Right renal cortex interstitium (tissue), 3 donors: ENCODE measurements around the gene PARP11. TPM values are rescaled to one million over a fixed set of nuclear protein-coding genes. Genes with fewer than 3 reads are reported as not detected.

Experiments used
- DNase-seq, 3 donors: peaks; one replicate each; pipeline ENCODE4 v3.0.0-alpha.2; 2013; ENCODE audit warnings: low read depth in 3 of 3, low spot score in 2 of 3
- polyA plus RNA-seq, 3 donors: library from polyadenylated mRNA; unstranded; fragments of 120-200 nt; gene quantifications; one replicate each; pipeline ENCODE4 v1.2.1, GENCODE V29; 2013; ENCODE audit not compliant: insufficient read length in 3 of 3

The PARP11 gene
- polyA plus RNA-seq, 3 donors = 16.2 to 16.6 (median 16.5) TPM

GRCh38 chr12:3828888-3829287, 44.3 kb downstream of the PARP11 start:
- DNase-seq = no peak

DNA sequence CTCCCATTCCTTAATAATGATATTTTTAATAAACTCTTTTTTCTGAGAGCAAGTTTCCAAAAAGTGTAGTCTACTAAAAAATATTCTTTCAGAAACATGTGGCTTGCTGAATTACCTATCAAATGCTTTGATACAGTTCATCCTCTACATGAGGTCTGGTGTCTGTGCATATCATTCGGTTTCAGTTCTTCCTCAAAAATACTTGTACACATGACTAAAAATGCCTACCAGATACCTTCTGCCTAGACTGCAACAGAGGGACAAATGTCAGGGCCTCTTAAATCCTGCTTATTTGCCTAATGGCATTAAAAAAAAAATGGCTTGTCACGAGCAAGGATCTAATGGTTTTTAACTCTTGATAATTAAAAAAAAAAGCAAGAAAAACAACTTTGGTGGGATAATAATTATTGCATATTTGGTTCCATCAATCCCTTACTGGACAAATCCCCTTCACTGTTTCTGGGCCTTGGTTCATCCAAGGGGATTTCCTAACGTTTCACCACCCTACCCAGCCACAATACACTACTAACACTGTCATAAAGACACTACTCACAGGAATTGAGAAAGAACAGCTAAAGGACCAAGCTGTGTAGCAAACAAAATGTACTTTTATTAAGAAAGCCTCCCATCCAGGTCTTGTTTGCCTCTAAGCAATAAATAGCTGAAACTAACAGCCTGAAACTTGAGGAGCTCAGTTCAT, 45.7 kb downstream of the PARP11 start:
- DNase-seq = no peak

GRCh38 chr12:3821441-3821840, 51.8 kb downstream of the PARP11 start:
- DNase-seq = no peak

- no peak for DNase-seq
These were observed 53.1 kb downstream of the PARP11 start for GRCh38 chr12:3820122-3820521.

DNA sequence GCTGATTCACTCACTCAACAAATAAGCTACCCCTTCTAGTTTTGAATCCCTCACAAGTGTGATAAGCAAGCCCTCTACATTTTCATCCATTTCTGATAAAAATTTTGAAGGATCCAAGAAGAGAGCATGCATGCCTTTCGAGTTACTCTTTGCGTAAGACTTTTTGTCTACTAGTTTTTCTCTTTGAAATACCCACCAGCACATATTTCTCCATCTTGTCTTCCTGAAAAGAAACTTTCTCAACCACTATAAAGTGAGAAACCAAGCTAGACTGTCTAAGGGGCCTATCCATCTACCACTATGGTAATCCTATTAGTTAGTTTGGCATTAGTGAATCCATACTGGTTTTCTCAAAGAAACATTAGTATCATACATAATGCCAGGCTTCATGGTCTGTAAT, 56.9 kb downstream of the PARP11 start:
- no peak for DNase-seq

- no peak for DNase-seq
These were observed 58.0 kb downstream of the PARP11 start for GRCh38 chr12:3815094-3815766.

GRCh38 chr12:3810540-3810939, 62.7 kb downstream of the PARP11 start:
- DNase-seq = no peak

DNA sequence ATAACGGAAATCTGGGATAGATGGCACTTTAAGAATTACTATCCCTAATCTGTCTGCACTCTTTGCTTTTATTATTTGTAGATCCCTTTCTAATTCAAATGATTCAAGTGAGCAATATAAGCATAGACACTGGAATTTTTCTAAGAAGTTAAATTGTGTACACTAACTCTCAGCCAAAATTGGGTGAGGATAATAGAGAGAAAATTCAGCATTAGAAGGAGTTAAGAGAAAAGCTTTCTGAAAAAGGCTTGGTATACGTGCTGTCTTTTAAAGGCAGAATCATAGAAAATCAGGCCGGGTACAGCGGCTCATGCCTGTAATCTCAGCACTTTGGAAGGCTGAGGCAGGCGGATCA, 63.2 kb downstream of the PARP11 start:
- no peak for DNase-seq

DNA sequence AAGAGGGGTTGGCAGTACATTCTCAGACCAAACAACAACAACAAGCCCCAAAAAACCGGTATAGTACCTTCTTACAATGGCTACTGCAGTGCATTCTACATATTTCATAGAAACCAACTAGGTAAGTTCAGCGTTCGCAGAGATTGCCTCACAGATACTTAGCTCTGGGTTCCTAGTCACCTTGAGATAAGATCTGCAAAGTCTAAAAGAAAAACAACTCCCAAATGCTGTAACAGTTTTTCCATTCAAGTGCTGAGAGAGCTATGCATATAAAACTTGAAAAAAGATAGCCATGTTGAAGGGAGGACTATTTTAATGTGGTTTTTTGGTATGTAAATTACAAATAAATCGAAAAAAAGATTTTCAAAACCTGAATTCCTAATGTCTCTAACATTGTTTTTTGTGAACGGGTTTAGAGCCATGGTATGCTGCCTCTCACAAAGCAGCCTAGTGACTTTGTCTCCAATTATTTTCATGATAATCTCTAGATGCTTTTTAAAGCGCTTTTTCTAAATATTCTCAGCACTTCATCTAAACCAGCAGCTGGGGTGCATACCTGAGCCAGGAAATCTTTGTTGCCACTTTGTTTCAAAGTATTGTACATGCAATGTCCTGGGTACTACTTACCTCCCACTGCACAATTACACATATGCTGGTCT, 63.7 kb downstream of the PARP11 start:
- DNase-seq = no peak

- DNase-seq = no peak
These were observed 68.1 kb downstream of the PARP11 start for GRCh38 chr12:3805077-3805476.

- peak; percentile 33 to 41 (median 34) for DNase-seq
These were observed 69.2 kb downstream of the PARP11 start for GRCh38 chr12:3803865-3804472.

DNA sequence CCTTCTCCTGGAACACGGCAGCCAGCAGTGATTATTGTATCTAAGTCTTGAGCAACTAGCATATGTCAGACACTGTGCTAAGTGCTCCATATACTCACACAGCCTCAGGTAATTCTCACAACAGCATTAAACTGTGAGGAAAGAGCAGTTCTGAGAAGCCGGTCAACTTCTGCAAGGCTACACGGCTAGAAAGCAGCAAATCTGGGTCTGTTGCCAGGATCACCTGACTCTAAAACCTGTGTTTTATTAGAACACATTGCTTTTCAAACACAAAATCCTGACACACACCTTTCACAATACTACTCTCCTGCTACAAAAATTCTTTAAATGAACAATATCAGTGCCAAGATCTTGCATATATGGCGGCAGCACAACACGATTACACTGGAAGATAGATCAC, 70.5 kb downstream of the PARP11 start:
- DNase-seq = no peak

- no peak for DNase-seq
These were observed 75.6 kb downstream of the PARP11 start for GRCh38 chr12:3797531-3798048.

DNA sequence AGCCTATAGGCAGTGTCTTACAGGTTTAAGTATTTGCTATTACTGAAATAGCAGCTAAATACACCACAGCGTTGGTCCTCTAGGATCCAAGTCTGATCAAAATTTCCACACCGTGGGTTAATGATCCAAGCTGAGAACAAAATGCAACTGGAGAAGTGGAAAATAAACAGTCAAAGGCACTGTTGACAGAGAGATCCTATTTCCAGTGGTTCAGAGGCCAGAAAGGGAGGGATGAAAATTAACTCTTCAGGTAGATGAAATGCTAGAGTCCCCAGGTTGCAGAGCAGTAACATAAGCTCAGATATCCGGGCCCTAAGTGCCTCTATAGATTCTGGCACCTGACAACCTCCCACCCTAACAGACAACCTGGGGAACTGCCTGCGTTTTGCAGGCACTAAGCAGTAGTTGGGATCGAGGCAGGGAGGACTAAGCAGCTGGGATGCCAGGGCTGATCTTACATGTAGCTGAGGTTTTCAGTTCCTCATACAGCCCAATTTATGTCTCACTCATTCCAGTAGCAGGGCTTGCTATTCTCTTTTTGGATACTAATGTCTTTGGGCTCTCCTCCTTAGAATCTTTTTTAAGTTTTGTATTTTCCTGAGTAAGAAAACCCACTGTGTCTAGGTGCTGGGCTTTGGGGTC, 77.6 kb downstream of the PARP11 start:
- peak in 2 of 3 donors; percentile 51 for DNase-seq

DNA sequence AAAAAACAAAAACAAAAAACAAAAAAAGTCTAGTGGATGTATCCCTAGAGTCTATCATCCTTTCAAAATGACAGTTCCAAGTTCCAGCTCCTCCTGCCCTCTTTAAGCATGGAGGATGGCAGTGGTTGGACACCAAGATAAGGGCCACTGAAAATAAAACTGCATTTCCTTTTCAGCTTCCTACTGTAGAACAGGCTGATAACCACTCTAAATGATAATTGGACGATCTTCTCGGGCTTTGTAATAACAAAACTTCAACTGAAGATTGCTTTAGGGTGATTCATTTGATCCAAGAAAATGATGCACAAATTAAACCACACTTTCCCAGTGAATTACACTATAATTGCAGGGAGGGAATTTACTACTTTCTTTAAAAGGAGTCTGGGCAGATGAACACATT, 78.1 kb downstream of the PARP11 start:
- no peak for DNase-seq

GRCh38 chr12:3792623-3793288, 80.4 kb downstream of the PARP11 start:
- DNase-seq = no peak

DNA sequence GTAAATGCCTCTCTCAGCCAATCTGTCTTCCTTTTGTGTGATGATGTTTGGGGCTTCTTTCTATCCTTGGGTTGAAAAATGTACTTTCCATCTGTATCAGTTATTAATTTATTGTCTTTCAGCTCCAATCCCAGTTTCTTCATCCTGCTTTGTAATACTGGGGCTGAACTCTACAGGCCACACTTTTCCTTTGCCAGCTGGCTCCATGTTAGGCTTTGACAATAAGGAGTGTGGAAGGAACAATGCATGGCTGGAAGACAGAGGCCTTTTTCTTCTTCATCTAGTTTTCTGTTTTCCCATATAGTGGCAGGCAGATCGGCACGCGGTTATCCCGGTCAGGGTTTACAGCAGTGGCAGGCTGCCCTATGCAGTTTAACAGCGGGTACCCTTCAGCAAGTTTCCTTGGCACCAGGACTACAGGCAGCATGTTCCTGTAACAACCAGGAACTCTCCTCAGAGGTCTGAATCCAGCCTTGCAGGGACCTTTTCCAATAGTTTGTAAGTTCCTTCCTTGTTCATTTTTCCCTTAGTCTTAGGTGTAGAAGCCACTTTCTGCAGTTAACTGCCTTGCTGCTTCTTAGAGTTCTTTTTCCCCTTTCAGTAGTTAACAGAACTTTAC, 81.8 kb downstream of the PARP11 start:
- DNase-seq = no peak

GRCh38 chr12:3790642-3791041, 82.6 kb downstream of the PARP11 start:
- DNase-seq = no peak

DNA sequence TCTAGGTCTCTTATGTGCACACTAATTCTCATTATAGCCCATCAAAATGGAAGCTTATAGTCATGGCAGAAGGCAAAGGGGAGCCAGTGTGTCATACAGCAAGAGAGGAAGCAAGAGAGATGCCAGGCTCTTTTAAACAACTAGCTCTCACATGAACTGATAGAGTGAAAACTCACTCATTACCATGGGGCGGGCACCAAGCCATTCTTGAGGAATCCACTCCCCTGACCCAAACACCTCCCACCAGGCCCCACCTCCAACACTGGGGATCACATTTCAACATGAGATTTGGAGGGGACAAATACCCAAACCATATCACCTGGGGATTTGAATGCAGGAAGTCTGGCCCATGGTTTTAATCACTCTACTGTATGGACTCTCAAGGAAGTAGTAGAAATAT, 83.4 kb downstream of the PARP11 start:
- no peak for DNase-seq
